GM18502 (cell line): ENCODE measurements around the gene PFKFB3.

Experiments
- ATAC-seq: cut with Tn5 transposase; IDR thresholded peaks from one replicate; pipeline ENCODE4 v1.9.1; 2021; ENCODE audit warnings: mild to moderate bottlenecking; ENCODE audit not compliant: unreplicated experiment, poor library complexity

PFKFB3 gene

DNA sequence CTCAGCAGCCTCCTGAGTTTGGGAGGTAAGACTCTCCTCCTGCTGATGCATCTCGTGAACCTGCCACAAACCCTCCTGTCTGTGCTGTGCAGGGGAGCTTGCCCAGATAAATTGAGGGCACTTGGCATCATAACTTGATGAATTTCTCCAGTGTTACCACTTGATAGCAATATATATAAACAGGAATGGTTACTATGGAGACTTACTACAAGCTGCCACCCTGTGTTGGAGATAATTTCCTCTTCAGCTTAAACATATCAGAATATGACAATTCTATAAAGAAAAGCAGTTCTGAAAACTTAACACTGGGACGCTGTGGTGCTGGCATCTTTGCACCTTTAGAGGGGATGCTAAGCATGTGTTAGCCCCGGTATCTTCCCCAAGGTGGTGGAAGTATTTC lies 14.9 kb downstream of the PFKFB3 start:
- no peak for ATAC-seq

DNA sequence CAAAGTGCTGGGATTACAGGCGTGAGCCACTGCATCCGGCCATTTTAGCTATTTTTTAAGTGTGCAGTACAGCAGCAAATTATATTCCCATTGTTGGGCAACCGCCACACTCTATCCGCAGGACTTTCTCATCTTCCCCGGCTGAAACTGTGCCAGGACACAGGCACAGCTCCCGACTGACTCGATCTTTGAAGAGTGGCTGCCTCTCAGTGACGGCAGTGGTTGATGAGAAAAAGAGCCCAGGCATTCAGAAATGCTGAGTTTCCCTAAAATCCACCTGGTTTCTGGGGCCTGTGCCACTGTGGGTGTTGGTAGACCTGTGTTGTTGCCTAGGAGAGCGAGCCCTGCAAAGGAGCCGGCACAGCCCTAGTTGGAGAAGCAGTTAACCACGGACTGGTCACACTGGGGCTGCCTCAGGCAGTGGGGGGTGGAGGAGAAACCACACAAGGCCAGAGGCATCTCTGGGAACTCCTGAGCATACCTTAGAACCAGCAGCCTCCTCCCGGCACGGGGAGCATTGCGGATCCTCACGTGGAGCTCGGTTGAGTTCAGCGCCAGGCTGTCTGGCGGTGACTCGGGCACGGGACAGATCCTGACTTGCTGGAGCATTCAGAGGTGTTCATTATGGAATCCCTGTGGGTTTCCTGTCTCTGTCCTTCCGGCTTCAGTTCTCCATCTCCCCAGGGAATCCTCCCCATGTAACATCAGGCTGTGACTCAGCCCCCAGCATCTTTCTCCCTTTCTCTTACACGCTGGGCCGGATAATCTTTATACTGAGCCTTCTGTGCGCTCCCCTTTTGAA lies 16.2 kb downstream of the PFKFB3 start:
- no peak for ATAC-seq

DNA sequence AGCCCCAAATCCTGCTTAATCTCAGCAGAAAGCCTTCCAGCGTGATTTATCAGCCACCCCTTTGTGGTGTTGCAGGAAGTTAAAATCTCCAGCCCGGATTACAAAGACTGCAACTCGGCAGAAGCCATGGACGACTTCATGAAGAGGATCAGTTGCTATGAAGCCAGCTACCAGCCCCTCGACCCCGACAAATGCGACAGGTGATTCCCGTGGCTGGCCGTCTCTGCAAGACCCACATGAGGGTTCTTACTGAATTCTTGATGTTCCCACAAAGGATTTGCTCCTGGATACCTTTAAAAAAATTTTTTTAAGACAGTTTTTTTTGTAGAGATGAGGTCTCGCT lies 16.7 kb downstream of the PFKFB3 start:
- ATAC-seq = no peak

DNA sequence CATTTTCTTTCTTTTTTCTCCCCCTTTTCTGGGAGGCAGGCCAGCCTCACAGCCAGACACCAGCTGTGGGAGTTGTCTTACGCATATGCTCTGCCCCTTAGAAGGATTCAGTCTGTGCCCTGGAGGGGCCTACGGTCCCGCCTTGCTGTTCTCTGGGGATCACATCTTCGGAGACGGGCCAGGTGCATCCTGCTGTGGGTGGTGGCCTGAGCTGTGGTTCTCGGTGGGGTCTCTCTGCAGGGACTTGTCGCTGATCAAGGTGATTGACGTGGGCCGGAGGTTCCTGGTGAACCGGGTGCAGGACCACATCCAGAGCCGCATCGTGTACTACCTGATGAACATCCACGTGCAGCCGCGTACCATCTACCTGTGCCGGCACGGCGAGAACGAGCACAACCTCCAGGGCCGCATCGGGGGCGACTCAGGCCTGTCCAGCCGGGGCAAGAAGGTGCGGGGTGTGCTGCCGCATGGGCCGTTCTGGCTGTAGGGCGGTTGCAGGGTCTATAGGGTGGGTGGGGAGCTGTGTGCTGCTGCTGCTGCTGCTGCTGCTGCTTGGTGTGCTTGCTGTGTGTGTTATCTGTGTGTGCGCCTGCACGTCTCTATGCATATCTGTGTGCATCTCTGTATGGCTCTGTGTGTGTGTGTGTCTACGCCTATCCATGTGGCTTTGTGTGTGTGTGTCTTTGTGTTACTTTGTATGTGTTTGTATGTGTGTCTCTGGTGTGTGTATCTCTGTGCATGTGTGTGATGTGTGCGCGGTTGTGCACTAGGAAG lies 17.9 kb downstream of the PFKFB3 start:
- no peak for ATAC-seq

DNA sequence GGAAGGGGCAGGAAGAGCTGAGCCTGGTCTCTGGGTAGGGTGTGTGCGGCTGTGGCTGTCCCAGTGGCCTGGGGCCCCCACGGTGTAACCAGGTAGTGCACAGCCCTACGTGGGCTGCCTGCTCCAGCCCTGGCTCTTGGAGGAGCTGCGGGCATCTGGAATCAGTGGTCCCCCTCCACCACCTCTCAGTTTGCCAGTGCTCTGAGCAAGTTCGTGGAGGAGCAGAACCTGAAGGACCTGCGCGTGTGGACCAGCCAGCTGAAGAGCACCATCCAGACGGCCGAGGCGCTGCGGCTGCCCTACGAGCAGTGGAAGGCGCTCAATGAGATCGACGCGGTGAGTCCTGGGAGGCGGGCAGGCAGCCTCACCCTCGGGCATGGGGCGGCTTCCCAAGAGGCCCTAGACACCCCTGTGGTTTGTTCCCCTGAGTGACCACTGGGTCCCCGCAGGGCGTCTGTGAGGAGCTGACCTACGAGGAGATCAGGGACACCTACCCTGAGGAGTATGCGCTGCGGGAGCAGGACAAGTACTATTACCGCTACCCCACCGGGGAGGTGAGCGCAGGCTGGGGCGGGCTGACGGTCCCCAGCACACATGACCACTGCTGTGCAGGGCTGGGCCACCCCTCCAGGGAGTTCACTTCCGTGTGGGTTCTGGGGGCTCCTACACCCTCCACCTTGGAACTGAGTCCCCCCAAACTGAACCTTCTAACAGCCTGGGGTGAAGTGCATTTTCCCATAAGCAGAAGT lies 18.6 kb downstream of the PFKFB3 start:
- ATAC-seq = no peak

DNA sequence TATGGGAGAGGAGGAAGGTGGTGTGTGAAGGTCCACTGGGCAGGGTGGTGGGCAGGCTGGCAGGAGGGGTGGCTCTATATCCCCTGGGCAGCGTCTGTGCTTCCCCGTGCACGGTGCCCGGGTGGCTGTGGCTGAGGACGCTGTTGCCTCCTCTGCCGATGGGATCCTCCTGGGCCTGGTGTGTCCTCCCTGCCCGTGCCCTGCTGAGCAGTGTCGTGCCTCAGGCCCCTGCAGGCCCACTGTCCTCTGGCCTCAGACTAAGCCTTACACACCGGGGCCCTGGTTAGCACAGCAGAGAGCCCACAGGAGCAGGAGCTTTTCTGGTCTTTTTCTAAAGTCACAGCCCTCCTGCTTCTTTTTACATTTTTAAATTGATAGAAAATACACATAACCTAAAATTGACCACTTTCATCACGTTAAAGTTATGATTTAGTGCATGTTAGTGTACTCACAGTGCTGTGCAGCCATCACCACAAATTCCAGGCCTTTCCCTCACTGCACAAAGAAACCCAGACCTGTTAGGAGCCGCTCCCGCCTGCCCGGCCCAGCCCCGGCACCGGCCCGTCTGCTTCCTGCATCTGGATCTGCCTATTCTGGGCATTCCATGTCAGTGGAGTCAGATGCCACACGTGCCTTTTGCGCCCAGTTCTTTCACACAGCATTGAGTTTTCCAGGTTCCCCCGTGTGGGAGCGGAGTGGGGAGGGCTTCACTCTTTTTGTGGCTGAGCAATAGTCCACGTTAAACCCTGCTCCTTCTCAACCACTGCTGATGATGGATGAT lies 19.4 kb downstream of the PFKFB3 start:
- ATAC-seq = no peak

DNA sequence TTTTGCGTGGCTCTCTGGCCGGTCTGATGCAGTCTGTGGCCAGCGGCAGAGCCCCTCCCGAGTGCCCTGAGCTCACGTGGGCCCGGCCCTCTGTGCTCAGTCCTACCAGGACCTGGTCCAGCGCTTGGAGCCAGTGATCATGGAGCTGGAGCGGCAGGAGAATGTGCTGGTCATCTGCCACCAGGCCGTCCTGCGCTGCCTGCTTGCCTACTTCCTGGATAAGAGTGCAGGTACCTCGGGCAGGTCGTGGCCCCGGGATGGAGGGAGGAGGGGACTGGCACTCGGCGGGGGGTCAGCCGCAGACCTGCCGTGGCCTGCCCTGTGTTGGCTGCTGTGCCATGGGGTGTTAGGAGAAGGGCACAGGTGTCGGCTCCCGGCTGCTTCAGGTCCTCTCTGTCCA lies 20.0 kb downstream of the PFKFB3 start:
- ATAC-seq = no peak

DNA sequence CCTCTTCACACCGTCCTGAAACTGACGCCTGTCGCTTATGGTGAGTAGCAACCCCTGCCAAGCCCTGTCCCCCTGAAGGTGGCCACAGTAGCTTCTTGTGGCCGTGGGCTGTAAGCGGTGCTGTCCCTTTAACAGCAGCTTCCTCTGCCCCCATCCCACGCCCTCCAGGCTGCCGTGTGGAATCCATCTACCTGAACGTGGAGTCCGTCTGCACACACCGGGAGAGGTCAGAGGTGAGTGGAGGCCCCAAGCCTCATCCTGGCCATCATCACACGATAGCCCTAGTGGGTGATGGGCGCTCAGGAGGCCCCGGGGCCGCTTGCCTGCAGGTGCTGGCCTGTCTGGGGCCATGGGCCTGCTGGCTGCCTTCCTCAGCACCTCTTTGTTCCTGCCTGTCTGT lies 21.2 kb downstream of the PFKFB3 start:
- ATAC-seq = no peak

DNA sequence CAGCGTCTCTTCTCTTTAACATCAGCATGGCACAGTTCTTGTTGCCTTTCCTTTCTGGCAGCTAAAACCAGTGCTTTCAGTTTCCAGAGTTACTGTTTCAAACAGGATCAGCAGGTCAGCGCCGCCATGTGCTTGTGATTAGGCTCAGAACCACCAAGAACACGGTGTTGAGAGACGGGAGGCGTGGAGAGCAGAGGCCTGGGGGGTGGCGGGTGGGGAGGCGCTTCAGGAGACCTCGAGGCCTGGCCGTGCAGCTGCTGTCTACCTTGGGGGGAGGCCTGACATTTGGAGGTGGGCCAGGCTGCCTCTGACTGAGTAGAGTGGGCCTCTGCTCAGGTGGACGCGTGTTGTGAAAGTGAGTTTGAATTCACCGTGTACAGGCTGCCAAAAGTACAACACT lies 22.0 kb downstream of the PFKFB3 start:
- no peak for ATAC-seq

DNA sequence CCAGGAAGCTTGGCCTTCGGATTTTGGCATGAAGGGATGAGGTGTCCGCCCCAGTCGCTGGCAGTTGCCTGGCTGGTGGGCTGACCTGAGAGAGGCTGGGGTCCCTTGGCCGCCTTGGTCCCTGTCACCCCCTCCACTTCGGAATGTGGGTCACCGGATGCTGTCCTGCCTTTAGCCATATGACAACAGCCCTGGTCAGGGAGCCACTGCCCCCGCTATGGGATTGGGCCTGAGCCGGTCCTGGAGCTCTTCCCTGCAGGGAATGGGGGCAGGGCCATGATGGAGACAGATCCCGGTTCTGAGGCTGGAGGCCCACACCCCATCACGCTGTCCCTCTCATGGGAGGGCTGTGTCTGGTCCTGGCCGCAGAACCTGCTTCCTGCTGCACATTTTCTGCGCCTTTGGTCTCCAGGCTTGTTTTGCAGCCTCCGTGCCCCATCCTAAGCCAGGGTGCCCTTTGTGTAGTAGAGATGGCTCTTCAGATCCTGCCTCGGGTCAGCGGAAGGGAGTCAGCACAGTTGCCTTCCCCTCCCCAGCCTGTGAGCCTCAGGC lies 22.6 kb downstream of the PFKFB3 start:
- ATAC-seq = no peak

DNA sequence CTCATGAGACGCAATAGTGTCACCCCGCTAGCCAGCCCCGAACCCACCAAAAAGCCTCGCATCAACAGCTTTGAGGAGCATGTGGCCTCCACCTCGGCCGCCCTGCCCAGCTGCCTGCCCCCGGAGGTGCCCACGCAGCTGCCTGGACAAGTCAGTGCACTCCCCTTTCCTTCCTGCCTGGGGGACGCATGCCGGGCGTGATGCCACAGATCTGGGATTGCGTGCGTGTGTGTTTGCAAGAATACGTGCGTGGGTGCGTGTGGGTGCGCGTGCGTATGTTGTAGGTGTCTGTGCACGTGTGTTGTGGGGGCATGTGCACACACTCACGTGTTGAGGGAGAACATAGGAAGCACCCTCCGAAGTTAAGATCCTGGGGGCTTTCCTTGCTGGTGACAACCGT lies 23.5 kb downstream of the PFKFB3 start:
- no peak for ATAC-seq

DNA sequence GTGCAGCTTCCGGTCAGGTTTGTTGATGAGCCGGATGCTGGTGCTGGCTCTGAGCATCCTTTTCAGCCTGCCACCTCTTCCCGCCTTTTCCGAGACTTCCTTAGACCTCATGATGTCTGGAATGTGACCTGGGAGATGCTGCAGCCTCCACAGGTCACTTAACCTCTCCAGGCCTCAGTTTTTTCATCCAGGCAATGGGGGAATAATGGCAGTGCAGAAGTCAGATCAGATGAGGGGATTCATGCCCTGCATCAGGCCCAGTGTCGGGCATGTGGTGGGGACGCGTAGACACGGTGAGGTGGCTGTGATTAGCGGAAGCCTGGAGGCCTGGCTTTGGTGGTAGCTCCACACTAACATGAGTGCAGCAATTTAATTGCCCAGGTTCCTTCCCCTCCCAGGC lies 24.6 kb downstream of the PFKFB3 start:
- ATAC-seq = no peak

DNA sequence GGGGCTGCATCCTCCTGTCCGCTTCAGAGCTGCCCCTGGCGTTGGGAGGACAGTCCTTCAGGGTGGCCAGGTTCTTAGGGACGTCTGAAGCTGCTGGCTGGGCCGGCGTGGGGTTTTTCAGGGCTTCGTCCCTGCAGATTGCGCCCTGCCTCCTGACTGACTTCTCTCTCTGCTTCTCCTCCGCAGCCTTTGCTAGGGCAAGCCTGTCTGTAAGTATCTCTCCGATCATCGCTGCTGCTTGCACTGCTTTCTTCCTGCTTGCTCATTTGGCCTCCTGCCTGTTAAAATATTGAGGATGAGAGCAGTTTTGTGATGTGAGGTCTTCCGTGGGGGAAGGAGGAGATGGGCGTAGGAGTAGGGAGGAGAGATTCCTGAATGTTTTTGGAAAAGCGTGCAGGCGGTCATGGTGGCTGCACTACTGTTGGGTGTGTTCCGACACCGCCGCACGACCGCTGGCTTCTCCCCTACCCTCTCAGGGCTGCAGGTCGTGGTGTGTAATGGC lies 25.3 kb downstream of the PFKFB3 start:
- ATAC-seq = no peak

DNA sequence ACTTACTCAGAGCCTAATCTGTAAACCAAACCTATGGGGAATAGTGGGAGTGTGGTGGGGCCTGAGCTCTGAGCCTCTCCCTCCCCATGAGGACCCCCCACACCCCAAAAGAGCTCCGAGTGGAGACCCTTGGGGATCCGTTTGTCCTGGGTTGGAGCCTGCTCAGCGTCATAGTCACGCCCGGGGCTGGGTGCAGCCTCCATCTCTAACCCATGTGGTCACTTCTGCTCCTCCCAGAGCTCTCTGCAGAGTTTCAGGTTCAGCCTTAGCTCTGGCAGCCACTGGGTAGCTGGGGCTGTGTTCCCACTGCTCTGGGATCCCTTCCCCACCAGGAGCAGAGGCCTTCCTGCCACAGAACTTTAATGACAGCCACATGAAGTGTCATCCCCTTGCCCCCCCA lies 25.9 kb downstream of the PFKFB3 start:
- no peak for ATAC-seq

DNA sequence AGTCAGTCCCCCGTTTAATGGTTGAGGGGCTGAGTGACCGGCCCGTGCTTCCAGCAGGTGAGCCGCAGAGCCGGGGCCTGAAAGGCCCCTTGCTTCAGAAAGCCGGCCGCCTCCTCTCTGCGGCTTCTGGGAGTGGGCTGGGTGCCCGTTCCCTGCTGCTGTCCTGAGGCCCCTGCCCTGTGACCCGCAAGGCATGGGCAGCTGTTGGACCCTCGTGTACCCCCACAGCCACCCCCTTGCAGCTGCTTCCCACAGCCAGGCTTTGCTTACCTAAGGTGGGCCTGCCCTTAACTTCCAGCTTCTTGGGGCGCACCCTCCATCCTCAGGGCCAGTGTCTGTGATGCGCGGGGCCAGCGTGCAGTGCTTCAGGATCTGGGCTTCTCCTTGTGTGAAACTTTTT lies 26.6 kb downstream of the PFKFB3 start:
- ATAC-seq = no peak

DNA sequence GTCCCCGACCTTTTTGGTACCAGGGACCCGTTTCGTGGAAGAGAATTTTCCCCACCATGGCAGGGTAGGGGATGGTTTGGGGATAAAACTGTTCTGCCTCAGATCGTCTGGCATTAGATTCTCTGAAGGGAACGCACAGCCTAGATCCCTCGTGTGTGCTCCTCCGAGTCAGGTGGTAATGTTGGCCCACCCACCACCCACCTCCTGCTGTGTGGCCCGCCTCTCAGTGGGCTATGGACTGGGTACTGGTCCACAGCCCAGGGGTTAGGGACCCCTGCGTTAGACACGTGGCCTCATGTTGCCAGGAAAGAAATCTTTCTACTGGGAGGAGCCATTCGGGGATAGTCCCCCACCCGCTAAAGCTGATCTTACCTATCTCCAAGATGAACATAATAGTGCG lies 27.0 kb downstream of the PFKFB3 start:
- no peak for ATAC-seq

DNA sequence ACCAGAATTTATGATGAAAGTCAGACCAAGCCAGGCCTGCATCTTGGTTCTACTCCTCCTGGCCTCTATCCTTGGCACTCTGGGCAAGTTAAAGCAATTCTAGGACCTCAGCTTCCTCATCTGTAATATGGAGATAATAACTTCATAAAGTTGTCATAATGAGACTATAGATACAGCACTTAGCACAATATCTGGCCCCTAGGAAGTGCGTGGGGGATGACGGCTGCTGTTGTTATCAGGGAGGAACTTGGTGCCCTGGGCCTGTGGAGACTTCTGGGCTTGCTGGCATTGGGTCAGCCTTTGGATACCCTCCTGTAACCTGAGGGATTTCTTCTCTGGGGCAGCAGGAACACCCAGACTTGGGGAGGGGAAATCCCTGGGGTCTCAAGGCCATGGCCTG lies 27.6 kb downstream of the PFKFB3 start:
- no peak for ATAC-seq

DNA sequence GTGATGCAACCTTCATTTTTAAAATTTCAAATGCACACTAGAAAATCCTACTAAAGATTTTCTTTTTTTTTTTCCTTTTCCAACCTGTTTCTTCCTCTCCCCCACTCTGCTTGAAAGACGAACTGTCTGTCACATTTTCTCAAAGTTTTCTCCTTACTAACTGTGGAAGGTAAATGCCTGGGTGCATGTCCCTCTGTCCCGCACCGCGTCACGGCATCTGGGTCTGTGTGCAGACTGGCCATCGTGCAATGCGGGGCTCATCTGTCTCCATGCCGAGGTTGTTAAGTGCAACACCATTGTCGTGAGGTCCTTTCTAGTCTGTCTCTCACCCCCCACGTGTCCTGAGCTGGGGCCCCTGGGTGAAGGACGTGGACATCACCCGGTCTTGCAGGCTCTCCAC lies 28.4 kb downstream of the PFKFB3 start:
- ATAC-seq = no peak

DNA sequence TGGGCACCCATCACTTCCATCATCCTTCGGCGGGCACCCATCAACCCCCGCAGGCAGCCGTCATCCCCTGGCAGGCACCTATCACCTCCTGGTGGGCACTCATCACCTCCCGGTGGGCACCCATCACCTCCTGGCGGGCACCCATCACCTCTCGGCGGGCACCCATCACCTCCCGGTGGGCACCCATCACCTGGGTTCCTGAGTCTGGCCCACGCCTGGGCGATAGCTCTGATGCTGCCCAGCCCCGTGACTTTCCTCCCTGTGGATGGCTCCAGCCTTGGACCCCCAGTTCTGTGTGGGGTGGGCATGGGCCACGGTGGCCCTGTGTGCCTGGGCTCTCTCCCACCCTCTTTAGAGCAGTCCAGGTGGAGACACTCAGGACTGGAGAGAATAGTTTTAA lies 29.0 kb downstream of the PFKFB3 start:
- ATAC-seq = no peak

DNA sequence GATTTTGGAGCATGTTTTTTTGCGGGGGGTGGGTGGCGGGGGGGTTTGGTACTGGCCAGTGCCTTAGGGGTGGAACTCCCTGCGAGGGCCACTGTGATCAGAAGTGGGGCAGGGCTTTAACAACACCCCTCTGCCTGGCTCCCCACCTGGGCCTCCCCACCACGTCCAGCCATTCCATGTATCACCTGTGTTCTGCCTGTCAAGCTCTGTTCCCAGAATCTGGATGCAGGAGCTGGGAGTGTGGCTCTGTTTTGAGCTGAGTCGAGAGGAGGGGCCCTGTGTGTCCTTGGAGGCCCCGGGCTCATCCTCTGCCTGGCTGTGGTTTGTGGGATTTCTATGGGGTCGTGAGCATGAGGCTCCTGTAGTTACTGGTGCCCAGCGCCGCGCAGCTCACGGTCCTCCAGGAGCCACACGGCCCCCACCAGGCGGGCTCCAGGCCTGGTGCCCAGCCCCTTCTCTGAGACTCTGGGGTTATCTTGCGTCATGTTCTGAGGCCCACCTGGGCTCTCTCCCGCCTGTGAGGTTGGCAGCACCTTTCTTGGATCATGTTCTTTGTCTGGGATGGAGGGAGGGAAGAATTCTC lies 29.6 kb downstream of the PFKFB3 start:
- no peak for ATAC-seq
